Activated CD4-positive, CD25-positive, alpha-beta regulatory T cell treated with anti-CD3 and anti-CD28 coated beads, Interleukin-2, amount 50 U/mL, for 16 hours (primary cell): ENCODE data around the gene SBF2.
"Not testable (repeated sequence)": the region's sequence is repeated elsewhere in the genome, so short reads cannot be mapped to it uniquely, and the experiment has no call there.

Experiments used
- DNase-seq: peaks from one replicate; pipeline ENCODE4 v3.0.0-alpha.2; 2020; ENCODE audit warnings: low read depth, low spot score

Gene SBF2

GRCh38 chr11:10267821-10268220, 26.2 kb downstream of the SBF2 start:
- DNase-seq = no peak

DNA sequence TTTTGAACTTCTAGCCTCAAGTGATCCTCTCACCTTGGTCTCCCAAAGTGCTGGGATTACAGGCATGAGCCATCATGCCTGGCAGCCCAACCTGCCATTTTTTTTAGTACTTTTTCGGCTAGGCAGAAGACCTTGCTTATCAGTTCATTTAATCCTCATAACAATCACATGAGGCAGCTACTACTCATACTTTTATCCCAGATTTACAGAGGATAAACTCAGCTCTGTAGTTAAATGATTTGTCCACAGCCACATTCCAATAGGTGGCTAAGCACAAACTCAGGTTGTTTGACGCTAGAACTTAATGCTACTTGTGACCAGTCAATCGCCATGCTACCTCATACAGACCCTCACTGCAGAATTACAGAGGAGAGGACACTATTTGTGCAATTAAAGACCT, 28.1 kb downstream of the SBF2 start:
- DNase-seq = no peak

GRCh38 chr11:10264716-10265115, 29.3 kb downstream of the SBF2 start:
- DNase-seq = not testable (repeated sequence)

- no peak for DNase-seq
Measured at GRCh38 chr11:10263929-10264328, 30.1 kb downstream of the SBF2 start.

GRCh38 chr11:10261821-10262220, 32.2 kb downstream of the SBF2 start:
- no peak for DNase-seq

GRCh38 chr11:10257478-10257877, 36.5 kb downstream of the SBF2 start:
- no peak for DNase-seq

- DNase-seq = no peak
Measured at GRCh38 chr11:10255388-10256125, 38.5 kb downstream of the SBF2 start.

GRCh38 chr11:10249448-10250131, 44.4 kb downstream of the SBF2 start:
- not testable (repeated sequence) for DNase-seq

DNA sequence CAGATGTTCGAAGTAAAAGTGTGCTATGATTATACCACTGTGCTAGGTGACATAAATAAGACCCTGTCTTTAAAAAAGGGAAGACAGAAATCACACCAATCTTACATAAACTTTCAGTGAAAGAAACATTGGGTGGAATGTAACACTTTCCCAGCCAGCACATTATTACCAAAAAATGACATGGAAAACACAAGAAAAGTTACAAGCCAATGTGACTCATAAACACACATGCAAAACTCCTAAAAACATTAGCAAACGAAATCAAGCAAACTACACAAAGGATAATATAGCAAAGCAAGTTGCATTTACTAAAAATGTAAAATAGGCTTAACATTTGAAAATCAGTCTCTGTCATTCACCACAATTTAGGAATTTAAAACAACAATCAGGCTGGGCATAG, 47.0 kb downstream of the SBF2 start:
- no peak for DNase-seq

DNA sequence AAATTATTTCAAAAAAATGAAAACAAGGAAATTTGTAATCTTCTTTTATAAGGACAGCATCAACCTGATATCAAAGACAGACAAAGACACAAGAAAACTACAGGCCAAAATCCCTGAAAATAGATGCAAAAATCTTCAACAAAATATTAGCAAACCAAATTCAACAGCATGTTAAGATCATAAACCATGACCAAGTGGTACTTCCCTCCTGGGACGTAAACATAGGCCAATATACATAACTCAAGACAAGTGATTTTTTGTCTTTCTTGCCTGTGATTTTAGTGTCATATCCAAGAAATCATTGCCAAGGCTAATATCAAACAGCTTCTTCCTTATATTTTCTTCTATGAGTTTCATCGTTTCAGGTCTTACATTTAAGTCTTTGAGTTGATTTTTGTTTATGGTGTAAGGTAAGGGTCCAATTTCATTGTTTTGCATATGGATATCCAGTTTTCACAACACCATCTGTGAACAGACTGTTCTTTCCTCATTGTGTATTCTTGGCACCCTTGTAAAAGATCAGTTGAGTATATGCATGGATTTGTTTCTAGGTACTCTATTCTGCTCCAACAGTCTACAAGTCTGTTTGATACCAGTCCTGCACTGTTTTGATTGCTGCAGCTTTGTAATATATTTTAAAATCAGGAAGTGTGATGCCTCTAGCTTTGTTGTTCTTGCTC, 50.0 kb downstream of the SBF2 start:
- DNase-seq = no peak

GRCh38 chr11:10236840-10237239, 57.2 kb downstream of the SBF2 start:
- DNase-seq = no peak

DNA sequence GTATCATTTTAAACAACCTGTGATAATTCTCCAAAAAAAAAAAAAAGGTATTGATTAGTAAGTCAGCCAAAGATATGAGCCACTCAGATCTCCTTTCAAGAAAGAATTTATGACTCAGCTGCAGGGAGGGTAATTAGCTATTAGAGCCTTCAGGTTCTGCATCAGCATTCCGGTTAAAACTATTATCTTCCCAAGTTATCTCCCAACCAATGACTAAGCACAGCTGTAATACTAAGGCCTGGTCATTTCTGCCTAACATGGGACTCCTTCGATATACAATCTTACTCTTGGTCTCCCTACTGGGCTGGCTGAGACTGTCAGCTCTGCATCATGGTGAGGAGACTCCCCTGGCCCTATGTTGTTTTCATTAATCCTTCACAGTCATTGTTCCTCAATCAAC, 60.4 kb downstream of the SBF2 start:
- no peak for DNase-seq

DNA sequence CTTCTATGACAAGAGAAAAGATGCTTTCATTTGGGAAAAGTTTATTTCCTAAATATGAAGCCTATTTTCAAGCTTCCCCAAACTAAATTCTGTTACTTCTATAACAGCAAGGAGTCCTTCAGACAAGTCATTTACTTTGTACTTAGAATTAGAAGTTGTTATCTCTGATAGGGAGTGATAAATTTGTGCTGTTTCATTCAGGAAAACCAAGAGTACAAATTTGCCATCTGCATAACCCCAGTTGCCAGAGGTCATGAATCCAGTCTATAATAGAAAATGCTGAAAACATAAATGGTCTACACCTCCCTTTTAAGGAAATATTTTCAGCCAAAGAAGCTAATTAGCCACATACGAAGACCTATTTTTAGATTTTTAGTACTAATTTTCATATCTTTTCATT, 61.3 kb downstream of the SBF2 start:
- no peak for DNase-seq

- DNase-seq = not testable (repeated sequence)
Measured at GRCh38 chr11:10231803-10232202, 62.2 kb downstream of the SBF2 start.

GRCh38 chr11:10225553-10225952, 68.5 kb downstream of the SBF2 start:
- no peak for DNase-seq

GRCh38 chr11:10222399-10222798, 71.6 kb downstream of the SBF2 start:
- DNase-seq = no peak

DNA sequence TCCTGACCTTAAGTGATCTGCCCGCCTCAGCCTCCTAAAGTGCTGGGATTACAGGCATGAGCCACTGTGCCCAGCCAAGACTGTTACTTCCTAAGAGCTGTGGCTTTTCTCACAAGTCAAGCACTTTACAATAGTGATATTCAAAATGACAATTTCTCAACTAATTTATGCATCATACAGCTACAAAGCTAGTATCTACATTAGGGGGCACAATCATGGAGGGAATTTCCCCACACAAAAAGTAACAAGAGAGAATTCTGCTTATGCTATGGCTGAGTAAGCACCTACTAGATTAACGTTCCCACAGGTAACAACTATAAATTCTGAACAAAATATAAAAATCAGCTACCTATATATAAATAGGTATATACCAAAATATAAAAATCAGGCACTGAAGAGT, 72.7 kb downstream of the SBF2 start:
- no peak for DNase-seq

GRCh38 chr11:10211470-10211869, 82.5 kb downstream of the SBF2 start:
- DNase-seq = no peak

- no peak for DNase-seq
Measured at GRCh38 chr11:10209326-10209725, 84.7 kb downstream of the SBF2 start.

- DNase-seq = no peak
Measured at GRCh38 chr11:10208131-10208575, 85.9 kb downstream of the SBF2 start.

DNA sequence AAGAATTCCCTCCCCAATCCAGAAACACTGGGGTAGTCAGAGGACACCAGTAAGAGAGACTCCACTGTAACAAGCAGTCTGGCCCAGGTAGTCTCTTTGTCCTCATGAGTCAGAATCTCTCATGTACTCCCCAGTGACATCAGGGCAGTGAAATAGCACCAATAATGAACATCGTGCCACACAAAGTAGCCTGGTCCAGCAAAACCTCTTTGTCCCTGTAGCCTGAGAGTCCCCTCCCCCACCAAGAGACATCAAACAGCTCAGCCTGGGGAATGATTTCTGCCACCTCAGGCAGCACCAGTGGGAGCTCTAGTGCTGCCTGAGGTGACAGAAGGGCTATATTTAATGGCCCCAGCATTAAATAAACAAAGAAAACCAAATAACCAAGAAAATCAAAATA, 88.1 kb downstream of the SBF2 start:
- DNase-seq = no peak

- no peak for DNase-seq
Measured at GRCh38 chr11:10204021-10204420, 90.0 kb downstream of the SBF2 start.

DNA sequence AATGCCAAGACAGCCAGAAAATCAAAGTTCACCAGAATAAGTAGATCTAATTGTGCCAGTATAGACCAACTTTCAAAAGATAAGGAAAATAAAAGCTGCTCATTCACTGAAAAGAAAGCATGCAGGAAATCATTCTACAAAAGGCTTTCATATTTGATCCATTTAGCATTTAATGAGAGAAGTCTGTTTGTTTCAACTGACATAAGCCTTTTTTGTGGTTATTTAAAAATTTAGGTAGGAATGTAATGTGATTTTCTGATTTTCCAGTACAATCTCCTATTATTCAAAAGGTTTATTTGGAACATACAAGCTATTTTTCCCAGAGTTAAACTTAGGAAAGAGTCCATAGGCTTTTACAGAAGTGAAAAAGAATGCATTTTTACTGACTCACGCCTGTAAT, 92.7 kb downstream of the SBF2 start:
- DNase-seq = no peak
